ENCODE data around the gene CILP2.

CILP2 gene, protein sequence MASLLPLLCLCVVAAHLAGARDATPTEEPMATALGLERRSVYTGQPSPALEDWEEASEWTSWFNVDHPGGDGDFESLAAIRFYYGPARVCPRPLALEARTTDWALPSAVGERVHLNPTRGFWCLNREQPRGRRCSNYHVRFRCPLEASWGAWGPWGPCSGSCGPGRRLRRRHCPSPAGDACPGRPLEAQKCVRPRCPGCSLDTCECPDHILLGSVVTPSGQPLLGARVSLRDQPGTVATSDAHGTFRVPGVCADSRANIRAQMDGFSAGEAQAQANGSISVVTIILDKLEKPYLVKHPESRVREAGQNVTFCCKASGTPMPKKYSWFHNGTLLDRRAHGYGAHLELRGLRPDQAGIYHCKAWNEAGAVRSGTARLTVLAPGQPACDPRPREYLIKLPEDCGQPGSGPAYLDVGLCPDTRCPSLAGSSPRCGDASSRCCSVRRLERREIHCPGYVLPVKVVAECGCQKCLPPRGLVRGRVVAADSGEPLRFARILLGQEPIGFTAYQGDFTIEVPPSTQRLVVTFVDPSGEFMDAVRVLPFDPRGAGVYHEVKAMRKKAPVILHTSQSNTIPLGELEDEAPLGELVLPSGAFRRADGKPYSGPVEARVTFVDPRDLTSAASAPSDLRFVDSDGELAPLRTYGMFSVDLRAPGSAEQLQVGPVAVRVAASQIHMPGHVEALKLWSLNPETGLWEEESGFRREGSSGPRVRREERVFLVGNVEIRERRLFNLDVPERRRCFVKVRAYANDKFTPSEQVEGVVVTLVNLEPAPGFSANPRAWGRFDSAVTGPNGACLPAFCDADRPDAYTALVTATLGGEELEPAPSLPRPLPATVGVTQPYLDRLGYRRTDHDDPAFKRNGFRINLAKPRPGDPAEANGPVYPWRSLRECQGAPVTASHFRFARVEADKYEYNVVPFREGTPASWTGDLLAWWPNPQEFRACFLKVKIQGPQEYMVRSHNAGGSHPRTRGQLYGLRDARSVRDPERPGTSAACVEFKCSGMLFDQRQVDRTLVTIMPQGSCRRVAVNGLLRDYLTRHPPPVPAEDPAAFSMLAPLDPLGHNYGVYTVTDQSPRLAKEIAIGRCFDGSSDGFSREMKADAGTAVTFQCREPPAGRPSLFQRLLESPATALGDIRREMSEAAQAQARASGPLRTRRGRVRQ

DNA sequence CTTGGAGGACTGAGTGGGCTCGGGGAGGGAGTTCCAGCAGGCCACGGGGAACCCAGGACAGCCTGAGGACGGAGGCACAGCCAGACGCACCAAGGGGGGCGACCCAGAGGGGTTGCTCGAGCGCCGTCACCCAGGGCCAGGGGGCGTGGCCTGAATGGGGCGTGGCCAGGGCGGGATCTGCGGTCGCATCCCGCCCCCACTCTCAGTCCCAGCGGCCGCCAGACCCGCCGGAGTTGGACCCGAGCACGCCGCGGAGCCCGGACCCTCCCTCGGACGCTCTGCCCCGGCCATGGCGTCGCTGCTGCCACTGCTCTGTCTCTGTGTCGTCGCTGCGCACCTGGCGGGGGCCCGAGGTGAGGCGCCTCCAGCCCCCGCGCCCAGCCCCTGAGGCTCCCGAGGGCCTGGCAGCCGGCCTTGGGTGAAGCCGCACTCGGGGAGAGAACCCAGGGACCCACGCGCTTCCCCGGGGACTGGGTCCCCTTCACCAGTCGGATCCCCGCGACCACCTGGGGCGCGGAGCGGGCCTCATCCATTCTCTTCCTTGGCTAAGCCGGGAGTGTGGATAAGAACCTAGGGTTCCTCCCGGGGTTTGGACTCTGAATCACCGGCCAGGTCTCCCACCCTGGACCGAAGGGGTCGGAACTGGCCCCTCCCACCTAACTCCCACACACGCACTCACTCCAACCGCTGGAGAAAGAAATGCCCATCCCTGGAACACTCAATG is at the start of gene CILP2:
TSS of gene CILP2 (plus strand) at position 205 of the 724 bp plus-strand sequence. CDS start at position 290, 85 bp downstream.
- DNase-seq: peak; percentile 53

DNA sequence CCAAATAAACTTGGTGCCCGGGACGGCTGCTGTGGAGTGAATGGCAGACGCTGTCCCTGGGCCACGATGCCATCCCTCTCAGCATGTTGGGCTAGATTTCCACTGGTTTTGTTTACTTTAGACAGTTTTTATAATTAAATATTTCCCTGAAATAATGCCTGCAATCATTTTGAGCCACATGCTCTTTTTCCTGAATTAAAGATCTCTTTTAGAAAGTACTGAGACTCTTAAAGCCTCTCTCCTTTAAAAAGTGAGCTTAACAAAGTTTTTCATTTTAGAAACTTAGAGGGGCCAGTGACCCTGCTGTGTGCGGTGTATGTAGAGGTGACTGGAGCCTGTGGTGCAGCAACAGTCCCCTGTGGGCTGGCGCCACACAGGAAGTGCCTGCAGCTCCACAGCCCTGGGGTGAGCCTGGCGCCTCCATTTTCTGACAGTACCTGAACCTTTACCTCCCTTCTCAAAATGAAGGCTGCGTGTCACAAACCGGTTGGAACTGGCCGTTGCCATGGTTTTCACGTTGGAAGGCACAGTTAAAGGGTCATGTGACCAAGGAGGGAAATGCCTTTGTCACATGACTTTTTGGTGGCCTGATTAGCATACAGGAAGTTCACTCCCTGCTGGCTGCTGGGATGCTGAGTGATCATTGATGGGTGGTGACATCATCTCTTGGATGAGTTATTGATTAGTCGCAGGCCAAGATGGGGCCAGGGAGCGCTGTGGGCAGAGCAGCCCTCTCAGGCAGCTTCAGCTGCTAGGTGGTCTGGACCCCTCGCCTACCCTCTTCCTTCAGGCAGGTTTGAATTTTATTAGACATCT is 49.0 kb upstream of the CILP2 start:
- DNase-seq: peak; percentile 83

DNA sequence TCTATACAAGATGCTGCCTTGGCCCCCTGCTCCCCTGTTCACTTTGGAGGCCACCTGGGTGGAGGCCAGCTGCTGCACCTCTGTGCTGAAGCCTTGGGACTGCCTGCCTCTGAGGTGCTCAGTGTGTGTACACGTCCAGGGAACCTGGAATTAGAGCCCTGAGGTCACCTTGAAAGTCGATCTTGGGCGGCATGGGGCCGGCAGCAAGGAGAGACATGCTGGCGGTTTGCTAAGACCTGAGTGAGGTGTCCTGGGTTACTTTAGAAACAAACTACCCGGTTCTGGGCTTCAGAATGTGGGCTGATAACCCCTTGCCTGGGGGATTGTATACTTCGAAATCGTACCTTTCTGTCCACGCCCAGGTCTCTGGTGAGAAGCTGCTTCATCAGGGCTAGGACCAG is 48.3 kb upstream of the CILP2 start:
- no peak for DNase-seq

DNA sequence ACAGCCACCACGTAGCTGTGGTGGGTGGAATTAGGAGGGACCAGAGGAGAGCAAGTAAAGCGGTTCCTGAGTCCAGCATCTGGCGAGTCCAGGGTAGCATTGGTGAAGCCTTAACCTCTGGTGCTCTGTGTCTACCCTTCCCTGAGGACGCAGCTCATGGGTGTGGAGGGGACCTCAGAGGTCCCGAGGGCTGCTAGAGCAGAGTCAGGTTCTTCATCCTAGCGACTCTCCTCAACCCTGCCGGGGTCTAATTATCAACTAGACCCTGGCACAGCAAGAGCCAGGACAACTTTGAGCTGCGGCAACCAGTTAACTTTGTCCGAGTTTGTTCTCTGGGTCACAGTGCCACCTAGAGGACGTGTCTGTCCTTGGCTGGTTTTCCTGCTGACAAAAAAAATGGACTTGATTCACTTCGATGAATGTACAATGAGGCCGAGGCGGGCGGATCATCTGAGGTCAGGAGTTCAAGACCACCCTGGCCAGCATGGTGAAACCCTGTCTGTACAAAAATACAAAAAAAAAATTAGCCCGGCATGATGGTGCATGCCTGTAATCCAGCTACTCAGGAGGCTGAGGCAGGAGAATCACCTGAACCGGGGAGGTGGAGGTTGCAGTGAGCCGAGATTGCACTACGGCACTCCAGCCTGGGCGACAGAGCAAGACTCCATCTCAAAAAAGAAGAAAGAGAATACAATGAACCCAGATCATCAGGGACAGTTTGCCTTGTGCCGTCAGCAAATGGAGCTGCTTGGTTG is 47.7 kb upstream of the CILP2 start:
- peak; percentile 86 for DNase-seq

DNA sequence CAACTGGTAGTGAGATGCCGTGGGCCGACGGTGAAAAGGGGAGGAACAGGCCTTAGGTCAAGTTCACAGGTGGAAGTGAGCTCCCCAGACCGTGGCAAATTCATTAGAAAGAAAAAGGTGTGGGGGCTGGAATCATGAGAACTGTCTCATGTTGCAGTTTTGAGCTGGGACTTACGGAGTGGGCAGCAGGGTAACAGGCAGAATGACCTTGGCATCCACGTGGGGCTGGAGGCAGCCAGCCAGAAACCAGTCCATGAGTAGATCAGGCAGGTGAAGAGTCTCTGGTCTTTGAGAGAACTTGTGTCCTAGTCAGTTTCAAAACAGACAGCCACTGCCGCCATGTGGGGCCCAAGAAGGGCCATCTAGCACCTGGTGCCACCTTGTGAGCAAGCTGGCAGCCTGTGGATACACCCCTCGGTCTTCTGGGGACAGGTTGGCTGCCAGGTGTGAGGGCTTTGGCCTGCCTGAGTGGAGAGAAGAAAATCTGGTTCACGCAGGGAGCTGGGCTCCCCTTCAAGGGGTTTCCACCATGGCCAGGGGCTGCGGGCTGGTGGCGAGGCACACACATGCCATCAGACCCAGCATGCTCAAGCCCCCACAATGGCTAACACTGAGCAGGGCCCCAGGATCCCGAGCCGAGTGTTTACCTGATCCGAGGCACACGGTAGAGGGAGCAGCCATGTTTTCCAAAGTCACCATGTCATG is 46.6 kb upstream of the CILP2 start:
- no peak for DNase-seq

DNA sequence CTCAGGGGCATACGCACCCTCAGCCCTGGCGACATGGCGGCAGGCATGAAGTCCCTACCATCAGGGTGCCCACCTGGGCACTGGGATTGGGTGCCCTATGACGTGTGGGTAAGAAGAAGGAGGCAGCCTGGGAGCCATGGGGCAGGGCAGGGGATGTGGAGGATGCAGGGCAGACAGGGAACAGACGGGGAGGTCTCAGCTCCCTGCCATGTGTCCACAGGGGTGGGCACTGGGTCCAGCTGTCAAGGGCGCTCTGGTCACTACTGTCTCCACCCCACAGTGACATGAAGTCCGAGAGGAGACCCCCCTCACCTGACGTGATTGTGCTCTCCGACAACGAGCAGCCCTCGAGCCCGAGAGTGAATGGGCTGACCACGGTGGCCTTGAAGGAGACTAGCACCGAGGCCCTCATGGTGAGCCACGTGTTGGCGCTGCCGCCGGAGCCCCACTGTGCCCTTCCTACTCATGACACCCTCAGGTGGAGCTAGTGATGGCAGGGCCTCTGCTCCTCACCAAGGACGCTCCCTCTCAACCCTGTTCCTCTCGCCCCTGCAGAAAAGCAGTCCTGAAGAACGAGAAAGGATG is 45.9 kb upstream of the CILP2 start:
- DNase-seq: no peak

DNA sequence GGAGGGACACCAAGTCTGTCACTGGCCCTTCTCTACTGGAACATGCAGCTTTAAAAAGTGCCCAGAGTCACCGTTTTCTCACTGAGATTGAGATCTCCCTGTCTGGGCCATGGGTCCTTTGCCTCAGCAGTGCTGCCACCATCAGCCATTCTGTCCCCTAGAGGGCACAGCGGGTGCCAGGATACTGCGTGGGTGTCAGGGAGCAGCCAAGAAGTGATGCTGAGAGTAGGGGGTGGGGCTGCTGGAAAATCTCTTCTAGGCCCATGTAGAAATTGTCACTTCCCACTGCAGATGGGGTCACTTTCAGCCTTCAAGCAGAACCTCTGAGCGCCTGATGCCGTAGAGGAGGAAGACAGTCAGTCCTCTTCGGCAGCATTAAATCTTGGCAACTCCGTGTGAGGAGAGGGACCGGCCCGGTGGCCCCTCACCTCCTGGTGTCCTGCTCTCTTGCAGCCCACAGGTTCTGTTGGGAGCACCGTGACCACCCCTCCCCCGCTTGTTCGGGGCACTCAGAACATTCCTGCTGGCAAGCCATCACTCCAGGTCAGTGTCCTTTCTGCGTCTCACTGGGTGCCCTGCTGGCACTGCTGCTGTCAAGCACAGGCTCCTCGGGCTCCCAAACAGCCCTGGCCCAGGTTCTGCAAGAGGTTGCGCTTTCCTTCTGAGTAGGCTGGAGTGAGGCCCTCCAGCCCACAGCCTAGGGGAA is 44.1 kb upstream of the CILP2 start:
- no peak for DNase-seq

DNA sequence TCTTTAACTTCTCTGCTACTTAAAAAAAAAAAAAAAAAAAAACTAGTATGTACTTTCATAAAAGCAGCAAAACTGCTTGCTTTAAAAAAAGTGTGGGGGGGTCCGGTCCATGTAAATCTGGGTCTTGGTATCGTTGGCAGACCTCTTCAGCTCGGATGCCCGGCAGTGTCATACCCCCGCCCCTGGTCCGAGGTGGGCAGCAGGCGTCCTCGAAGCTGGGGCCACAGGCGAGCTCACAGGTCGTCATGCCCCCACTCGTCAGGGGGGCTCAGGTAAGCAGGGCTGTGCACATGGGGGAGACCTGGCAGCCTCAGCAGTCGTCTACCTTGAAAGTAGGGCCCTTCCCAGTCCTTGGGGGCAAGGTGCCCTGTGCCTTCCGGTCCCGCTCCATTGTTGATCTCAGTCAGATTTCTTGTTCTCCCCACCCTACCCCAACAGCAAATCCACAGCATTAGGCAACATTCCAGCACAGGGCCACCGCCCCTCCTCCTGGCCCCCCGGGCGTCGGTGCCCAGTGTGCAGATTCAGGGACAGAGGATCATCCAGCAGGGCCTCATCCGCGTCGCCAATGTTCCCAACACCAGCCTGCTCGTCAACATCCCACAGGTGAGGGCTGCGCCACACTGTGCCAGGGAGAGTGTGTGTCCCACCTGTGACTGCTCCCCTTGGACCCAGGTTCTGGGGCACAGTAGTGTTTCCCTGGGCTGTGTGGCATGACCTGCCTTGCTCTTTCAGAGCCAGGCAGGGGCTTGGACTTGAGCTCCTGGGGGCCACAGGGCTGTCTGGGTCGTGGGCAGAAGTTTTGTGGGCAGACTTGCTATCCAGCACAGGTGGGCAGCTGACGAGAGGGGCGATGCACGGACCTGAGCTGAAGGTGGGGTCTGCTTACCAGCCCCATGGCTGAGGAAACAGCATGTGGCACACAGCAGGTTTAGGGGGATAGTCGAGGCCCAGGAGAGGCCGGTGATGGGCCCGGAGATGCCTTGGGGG is 42.2 kb upstream of the CILP2 start:
- DNase-seq: no peak

DNA sequence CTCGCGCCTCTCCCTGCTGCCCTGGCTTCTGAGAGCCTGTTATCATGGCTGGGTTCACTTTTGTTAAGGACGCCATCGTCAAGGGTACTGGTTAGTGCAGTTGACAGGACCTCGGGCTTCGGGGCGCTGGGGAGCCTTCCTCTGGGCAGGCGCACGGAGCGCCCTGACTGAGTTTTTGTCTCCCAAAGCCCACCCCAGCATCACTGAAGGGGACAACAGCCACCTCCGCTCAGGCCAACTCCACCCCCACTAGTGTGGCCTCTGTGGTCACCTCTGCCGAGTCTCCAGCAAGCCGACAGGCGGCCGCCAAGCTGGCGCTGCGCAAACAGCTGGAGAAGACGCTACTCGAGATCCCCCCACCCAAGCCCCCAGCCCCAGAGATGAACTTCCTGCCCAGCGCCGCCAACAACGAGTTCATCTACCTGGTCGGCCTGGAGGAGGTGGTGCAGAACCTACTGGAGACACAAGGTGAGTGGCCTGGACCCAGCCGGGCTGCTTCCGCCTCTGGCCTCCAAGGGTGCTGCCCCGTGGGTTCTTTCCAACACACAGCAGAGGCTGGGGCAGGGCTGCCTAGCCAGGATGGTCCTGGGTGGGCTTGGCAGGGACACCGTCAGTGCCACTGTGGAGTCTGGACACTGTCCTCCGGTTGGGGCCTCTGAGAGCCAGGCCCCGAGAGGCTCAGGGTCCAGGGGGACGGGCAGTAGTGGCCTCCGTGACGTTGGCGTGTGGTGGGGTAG is 39.6 kb upstream of the CILP2 start:
- DNase-seq: no peak

DNA sequence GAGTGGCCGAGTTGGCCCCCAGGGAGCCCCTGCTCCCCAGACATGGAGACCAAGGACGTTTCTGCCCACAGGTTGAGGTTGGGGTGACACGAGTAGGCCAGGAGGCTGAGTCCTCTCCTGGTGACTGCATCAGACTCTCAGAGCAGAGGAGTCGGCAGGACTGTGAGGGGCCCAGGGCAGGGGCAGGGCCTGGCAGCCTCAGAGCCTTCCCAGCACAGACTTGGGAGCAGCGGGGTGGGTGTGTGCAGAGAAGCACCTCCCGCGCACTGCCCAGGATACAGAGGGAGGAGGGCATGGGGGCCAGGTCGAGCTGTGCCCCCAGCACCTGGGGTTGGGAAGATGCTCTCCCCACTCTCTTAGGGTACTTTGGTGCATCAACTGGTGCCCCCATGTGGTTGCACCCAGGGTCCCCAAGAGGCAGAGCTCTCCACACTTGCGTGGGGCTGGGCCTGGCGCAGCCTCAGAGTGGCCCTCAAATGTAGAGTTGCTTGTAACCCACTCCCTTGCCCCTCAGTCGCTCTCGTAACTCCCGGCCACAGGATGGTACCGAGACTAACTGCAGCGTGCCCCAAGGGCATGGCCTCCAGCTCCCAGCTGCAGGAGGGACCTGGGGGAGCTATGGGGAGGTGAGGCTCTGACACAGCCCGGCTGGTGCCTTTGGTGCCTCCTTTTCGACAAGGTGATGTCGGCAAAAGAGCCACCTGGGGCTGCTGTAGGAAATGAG is 38.6 kb upstream of the CILP2 start:
- no peak for DNase-seq

DNA sequence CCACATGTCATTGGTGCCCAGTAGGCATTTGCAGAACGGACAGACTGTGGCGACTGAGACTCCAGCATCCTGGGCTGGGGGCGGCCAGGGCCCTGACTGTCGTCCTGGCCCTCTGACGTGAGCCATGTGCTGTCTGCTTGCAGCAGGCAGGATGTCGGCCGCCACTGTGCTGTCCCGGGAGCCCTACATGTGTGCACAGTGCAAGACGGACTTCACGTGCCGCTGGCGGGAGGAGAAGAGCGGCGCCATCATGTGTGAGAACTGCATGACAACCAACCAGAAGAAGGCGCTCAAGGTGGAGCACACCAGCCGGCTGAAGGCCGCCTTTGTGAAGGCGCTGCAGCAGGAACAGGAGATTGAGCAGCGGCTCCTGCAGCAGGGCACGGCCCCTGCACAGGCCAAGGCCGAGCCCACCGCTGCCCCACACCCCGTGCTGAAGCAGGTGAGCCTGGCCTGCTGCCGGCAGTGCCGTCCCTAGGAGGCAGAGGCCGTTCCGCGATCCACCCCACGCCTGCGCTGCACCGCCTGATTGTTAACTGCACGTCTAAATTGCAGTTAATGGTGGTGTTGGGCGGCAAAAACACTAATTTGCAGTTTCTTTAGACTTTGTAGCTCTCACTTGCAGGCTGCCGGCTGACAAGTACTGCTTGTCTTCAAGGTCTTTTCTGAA is 37.0 kb upstream of the CILP2 start:
- DNase-seq: no peak

DNA sequence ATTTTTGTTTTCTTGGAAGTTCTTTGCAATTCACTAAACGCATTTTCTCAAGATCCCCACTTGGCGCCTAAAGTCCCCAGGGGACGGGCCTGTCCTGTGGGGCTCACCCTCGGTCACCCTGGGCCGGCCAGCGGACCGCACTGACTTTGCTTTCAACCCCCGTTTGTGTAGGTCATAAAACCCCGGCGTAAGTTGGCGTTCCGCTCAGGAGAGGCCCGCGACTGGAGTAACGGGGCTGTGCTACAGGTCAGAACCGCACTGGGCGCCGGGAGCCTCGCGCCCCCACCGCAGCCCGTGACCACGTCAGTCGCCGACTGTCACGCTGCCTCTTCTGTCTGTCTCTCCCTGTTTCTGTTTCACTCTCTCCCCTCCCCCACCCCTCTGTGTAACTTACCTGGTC is 36.3 kb upstream of the CILP2 start:
- no peak for DNase-seq

DNA sequence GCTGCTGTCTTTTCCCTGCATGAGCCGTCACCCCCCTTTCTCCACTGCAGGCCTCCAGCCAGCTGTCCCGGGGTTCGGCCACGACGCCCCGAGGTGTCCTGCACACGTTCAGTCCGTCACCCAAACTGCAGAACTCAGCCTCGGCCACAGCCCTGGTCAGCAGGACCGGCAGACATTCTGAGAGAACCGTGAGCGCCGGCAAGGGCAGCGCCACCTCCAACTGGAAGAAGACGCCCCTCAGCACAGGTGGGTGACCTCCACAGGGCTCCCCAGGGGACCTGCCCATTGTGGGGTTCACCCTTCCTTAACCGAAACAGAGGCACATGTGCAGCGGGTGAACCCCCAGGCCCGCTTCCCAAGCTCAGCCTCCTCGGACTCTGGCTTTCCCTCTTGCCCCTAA is 35.8 kb upstream of the CILP2 start:
- no peak for DNase-seq

DNA sequence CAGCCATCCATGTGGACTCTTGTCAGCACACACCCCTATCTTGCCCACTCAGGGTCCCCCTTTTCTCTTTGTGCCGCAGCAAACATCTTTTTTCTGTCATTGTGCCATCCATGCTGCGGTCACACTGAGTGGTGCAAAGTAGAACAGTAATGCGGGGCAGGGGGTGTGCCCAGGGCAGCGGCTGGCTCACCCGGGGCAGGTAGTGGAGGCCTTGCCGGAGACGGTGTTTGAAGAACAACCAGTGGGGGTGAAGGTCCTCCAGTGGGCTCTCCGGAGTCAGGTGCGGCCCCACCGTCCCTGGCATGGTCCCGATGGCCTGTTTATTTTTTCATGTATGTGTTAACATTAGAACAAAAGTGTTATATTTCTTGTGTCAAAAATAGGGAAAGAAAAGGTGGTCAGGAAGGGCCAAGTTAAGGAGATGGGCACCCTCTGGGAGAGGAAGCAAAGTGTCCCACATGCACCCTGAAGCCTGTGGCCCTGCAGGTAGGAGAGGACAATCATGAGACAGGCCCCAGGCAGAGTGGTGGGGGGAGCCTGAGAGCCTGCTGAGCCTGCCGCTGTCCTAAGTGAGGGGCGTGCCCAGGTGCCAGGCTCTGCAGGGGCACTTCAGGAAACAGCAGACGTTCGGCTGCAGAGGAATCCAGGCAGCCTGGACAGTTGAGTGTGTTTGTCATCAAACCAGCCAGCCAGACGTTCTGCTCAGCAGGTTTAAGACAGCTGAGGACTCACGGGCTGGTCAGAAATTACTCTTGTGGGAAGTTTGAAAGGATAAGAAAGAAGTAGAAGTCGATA is 35.1 kb upstream of the CILP2 start:
- DNase-seq: no peak

All from stimulated activated CD4-positive, alpha-beta T cell treated with anti-CD3 and anti-CD28 coated beads, Interleukin-15, amount 100 ng/mL, for 24 hours (primary cell).